Suppressor macrophage treated with lipopolysaccharide for 1 hour (primary cell): ENCODE results near the gene HCRTR1.

Experiments
- DNase-seq, 3 donors: peaks; one replicate each; pipeline ENCODE4 v3.0.0-alpha.2; 2020 to 2022

Gene HCRTR1

DNA sequence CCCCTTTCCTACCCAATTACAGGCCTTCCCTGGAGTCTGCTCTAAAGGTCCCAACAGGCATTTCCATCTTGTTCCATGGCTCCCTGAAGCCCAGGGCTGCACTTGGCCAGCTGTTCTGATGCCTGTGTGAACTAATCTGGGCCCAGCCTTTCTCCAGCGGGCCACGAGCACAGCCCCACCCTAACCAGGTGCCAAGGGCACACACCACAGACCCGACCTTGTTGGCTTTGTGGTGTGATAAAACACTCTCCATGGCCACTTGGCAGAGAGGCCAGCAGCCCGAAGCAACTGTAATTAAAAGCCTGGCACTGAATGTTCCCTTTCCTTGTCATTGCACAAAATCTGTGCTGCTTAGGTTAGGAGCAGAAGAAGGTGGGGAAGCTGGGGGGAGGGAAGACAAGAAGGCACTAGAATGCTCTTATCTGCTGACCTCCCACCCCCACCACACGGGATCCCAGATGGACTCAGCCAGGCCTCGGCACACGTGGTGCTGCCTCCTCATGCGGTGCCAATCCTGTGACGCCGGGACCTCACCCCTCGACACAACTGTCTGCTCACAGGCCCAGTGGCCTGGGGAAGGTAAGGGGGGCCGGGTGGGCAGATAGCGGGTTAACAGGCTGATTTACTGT lies 9.9 kb downstream of the HCRTR1 start:
- DNase-seq, result no peak

DNA sequence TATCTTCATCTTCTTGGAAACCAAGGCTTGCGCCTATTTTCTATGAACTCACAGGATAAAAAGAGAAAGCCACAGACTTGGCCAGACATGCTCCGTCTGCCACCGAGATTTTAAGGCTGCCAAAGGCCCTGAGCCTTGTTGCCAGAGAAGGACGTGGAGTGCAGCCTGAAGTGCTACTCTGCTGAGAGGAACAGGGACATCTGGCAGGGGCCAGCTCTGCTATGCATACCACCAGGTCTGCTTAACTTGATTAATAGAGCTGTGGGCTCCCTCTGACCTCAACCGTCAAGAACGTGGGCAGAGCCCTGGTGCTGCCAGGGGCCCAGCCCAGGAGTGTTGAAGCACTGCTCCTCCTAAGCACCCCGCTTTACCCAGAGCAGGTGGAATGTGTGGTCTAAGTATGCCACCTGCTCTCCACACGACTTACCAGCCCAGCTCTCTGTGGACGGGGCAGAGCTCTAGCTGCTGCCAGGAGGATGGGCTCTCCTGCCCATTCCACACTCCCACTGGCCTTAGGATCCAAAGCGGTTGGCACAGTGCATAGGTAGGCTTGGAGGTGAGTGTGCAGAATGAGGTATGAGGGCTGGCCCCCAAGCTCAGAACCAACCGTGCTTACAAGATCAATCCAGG lies 10.6 kb downstream of the HCRTR1 start:
- no peak for DNase-seq

DNA sequence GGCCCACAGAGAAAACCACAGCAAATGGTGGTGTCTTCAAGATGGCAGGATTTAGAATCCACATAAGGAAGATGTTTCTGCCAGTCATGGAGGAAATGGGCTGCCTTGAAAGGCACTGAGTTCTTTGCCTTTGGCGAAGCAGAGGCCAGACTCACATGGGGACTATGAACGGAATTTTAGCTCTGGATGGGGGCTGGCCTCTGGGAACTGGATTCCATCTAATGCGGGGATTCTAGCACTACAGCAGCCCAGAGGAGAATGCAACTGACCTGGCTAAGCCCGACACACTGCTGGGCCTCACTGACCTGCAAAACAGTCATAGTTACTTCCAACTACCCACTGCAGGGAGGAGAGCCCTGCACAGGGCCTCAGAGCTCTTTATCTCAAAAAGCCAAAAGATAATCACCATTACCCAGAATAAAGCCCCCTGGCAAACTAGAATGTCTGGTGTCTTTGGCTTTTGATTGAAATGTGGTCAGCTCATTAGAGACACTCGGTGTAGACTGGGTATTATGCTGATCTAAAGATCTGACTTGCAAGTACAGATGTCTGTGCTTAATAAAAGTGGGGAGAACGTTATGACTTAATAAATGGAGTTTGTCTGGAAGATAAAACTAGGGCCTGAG lies 11.6 kb downstream of the HCRTR1 start:
- DNase-seq, result no peak

DNA sequence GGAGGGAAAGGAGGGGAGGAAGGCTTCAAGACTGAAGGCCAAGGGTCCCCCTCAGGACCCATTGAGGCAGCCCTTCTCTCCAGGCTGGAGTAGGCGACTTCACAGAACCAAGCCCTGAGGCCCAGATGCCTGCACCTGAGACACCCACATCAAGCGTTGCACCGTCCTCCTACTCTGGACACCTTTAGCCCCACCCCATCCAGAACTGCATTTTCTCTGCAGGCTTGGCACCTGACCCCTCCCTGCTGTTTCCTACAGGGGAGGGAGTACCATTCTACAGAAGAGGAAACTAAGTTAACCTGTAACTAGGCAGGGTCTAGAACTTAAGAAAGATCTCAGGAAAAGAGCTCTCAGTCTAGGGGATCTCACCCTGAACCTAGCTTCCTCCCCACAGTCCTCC lies 15.2 kb downstream of the HCRTR1 start:
- DNase-seq, result no peak

DNA sequence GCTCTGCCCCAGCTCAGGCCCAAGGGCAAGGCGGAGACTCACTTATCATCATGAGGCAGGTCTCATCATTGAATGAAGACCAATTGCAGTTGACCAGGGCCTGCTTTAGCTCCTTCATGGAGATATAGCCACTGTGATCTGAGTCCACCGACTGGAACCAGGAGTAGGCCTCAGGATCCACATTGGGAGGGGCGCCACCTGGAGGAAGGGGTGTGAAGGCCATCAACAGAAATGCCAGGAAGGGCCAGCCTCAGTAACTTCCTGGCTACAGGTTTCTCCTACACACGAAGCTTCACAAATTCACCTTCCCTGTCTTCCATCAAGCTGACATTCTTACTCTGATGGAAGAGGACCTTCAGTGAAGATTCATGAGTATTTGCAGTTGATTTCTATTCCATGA lies 15.6 kb downstream of the HCRTR1 start:
- peak; percentile 44 to 69 (median 55) for DNase-seq

DNA sequence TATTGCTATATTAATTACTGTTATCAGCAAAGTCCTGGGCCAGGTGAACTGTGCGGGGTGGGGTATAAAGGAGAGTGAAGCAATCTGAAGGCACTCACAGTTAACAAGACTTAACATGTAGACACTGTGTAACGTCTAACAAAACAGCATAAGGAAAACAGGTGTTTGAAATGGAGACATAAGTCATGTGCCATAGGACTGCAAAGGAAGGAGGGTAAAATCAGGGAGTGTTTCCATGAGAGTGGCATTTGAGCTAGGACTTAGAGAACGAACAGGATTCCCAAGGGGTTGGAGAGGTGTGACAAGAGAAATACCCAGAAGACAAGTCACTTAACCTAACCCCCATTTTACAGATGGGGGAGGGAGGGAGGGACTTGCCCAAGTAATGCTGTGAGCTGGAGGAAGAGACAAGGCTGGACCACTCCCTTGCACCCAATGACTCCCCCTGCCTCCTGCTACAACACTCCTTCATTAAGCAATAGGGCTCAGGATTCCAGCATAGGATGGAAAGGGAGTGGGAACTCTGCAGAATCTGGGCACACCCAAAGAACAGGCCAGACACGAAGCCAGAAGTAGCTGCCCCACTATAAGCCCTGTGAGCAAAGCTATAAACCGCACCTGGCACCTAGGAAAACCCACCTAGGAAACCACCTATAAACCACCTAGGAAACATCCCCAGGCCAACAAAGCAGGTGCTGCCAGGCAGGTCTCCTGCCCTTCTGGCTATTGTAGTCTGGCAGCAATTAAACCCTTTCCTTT lies 20.6 kb downstream of the HCRTR1 start:
- no peak for DNase-seq

DNA sequence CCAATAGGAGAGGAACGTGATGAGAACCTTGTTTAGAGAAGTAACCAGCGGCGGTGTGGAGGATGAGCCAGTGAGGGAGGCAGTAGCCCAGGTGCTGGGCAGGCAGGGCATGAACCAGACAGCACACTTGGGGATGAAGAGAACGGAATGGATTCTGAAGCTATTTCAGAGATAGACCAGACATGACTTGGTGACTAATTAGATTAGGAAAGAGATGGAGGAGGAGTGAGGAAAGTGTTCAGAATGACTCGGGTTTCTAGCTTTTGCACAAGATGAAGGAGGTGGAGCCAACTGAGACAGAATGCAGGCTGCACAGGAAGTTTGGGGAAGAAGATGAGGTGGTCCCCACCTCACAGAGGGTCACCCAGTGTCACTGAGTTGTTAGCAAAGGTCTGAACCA lies 22.1 kb downstream of the HCRTR1 start:
- peak; percentile 59 to 82 (median 78) for DNase-seq

DNA sequence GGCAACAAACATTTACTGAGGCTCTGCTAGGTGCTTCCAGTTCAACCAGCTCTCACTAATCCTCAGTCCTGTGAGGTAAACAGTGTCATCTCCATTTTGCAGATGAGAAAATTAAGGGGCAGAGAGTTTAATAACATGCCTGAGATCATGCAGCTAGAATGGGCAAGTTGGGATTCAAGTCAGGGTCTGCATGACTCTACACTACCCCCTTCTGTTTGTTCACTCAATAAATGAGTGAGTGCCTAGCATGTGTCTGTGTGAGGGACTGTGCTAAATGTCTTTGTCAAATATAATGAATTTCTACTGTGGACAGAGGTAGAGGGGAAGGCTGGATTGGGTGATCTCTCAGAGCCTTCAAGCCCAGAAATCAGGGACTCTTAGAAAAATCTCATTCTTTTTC lies 22.7 kb downstream of the HCRTR1 start:
- DNase-seq, result no peak

DNA sequence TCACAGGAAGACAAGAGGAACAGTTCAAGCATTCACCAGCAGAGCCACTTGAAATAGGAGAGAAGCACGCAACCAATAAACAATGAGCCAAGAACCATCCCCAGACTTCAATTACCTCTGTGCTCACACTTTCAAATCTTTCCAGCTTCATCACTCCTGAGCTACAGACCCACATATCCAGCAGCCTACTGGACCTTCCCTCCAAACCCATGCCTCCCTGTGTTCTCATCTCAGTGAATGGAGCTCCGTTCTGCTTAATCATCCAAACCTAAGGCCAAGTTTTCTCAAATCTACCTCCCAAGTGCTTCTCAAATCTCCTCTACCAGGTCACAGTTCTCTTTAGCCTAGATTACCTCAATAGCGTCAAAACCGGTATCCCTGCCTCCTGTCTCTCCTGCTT lies 23.5 kb downstream of the HCRTR1 start:
- no peak for DNase-seq

DNA sequence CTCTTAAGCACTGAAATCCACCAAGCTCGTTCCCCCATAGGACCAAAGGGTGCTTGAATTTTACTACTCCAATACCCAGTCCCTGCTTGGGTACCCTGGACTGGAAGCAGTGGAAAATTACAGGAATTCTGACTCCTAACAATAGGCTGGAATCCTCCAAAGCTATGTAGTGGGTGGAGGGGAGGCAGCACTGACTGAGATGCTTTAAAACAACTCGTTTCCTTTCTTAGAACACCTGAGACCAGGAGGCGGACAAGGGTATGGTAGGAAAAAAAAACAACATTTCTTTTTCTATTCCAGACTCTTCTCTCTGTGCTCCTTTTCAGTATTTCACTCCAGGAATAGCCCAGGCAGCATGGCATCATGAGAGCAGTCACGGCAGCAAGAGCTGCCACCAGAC lies 24.9 kb downstream of the HCRTR1 start:
- no peak for DNase-seq

DNA sequence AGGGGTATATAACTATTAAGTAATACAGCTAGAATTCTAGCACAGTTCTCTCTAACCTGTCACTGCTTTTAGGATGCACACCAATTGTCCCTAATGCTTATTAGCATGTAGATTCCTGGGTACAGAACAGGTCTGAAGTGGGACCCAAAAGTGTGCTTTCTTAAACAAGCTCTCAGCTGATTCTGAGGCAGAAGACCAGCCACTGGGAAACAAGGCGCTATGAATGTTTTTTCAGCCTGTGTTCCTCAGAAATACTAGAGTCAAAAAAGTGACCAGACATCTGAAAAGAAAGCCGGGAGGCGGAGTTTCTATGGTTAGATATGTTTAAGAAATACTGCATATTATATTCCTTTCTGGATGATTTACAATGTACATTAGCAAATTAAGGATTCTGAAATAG lies 25.4 kb downstream of the HCRTR1 start:
- DNase-seq, result no peak

DNA sequence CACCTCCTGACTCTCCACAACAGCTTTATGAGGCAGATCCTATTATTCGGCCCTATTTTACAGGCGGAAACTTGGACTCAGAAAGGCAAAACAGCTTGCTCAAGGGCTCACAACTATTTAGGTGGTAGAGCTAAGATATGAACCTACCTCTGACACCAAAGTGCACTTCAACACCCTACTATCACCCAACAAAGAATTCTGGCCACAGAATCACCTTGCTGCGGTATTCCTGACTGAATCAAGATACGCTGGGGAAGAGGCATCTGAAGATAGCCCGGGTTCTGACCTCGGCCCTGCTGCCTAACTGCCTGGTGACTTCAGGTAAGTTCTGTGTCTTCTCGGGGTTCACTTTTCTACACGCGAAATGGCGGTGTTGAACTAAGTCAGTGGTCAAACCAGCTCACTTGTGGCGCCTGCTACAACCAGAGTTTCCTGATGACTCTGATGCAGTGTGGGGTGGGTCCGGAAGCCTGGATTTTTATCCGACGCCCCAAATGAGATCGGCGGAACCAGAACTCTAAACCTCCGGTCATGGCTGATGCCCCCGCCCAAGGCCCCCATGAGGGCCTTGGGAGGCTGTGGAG lies 26.6 kb downstream of the HCRTR1 start:
- no peak for DNase-seq

DNA sequence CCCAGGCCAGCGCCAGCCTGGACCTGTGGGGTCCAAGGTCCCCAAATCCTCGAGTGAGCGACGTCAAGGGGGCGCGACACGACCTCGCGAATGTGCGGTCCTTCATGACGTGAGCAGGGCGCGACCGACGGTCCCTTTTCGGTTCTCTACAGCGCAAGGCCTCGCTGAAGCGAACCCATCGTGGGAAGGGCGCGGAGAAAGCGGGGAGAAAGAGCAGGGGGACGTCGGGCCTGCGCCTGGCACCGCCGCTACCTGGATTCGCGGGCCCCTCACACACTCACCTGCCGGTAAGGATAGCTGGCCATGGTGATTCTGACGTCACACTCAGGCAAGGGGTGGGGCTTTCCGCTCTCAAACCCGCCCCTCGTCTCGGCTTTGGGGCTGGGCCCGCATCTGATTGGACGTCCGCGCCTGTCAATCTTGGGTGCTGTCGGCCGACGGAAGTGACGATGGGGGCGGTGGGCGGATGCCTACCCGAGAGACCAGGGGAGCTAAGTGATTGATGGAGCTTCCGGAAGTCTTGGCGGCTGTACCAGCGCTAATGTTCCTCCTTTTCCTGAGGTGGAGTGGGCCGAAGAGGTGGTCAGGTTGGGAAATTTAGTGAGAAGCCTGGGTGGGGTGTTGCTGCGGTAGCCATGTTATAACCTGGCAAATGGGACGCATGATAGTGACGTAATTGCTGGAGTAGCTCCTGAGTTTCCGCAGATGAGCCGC lies 27.2 kb downstream of the HCRTR1 start, which contains the start of gene PEF1:
TSS of gene PEF1 (minus strand) at position 317 of the 714 bp plus-strand sequence. CDS start at position 305, 12 bp downstream.
- peak; percentile 99 for DNase-seq

DNA sequence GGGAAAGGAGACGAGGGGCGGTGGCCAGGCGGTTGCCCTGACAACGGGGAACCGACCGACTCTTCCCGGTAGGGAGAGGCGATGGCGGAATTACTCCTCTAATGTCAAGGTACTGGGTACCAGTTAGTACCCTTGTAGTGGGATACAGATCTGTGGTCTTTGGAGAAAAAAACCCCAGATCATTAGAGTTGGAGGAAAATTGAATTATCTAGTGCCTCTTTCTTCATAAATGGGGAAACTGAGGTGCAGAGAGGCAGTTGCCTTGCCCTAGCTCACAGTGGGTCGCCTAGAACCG lies 27.7 kb downstream of the HCRTR1 start:
- DNase-seq, result no peak

DNA sequence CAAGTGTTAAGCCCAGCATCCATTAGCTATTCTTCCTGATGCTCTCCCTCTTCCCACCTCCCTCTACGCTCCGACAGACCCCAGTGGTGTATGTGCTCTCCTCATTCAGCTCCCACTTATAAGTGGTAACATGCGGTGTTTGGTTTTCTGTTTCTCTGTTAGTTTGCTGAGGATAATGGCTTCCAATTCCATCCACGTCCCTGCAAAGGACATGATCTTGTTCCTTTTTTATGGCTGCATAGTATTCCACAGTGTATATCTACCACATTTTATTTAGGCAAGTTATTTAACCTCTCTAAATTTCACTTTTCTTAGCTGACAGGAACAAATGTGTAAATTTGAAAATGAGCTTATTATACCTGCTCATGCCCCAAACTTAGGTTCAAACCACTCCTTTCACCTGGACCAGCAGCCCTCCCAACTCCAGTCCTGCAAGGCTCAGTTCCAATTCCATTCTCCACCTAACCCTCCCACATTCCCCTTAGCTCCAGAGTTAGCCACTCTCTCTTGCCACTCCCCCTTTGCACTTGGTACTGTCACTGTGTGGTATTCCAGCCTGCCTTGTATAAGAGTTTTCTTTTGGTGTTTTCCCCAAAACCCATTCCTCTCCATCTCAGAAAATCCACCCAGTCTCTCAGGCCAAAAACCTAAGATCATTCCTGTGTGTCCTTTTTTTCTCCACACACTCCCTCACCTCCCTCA lies 28.9 kb downstream of the HCRTR1 start:
- DNase-seq, result no peak

DNA sequence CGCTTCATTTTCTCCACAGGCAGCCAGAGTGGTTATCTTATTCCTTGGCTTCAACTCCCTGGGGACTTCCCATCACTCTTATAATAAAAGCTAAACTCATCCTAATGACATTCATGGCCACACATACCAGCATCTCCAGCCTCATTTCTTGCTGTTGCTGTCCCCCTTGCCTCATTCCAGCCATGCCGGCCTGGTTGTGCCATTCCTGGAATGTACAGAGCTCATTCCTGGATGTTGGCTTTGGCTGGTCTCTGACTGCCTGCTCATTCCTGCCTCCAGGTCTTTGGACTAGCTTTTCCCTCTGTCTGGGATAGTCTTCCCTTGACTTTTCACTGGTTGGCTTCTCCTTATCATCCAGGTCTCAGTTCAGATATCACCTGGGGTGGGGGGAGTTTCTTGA lies 29.6 kb downstream of the HCRTR1 start:
- no peak for DNase-seq

DNA sequence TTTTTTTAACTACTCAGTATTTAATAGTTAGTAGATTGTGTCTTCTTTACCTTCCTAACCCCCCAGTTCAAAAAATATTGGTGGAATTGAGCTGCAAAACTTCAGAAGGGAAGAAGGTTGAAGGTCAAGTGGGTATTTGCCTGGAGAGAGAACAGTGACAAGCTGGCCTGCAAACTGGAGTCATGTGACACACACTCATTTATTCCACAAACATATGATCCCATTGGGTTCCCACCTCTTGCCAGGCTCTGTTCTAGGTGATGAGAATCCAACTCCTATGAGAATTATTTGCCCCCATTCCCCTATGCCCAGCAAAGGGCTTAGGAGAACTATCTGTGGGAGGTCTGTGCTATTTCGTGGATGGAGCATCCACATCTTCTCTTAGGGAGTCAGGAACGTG lies 30.7 kb downstream of the HCRTR1 start:
- DNase-seq, result no peak

DNA sequence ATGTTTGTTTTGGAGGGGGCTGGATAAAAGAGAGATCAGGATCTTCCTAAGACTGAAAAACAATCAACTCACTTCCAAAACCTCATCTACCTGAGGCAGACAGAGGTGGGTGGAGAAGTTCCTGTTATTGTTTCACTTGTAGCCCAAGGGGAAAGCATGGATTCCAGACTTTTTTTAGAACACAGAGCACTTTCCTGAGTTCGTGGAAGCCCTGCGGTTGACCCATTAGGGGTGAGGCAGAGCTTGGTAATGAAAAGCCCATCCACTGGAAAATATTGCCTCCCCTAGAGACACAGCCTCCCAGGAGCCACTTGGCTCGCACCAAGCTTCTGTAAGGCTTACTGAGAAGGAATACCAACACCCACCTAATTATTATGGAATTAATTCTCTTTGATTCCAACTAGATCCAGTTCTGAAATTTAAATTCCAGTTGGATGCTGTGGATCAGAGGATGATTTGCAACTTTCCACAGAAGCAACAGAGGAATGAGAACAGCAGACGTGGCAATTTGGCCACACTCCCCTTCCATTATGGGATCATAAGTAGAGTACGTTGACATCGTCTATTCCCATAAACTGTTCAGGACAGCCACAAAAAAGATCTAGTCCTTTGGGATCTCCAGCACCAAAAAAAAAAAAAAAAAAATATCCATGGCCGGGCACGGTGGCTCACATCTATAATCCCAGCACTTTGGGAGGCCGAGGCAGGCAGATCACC lies 31.3 kb downstream of the HCRTR1 start:
- DNase-seq, result no peak

DNA sequence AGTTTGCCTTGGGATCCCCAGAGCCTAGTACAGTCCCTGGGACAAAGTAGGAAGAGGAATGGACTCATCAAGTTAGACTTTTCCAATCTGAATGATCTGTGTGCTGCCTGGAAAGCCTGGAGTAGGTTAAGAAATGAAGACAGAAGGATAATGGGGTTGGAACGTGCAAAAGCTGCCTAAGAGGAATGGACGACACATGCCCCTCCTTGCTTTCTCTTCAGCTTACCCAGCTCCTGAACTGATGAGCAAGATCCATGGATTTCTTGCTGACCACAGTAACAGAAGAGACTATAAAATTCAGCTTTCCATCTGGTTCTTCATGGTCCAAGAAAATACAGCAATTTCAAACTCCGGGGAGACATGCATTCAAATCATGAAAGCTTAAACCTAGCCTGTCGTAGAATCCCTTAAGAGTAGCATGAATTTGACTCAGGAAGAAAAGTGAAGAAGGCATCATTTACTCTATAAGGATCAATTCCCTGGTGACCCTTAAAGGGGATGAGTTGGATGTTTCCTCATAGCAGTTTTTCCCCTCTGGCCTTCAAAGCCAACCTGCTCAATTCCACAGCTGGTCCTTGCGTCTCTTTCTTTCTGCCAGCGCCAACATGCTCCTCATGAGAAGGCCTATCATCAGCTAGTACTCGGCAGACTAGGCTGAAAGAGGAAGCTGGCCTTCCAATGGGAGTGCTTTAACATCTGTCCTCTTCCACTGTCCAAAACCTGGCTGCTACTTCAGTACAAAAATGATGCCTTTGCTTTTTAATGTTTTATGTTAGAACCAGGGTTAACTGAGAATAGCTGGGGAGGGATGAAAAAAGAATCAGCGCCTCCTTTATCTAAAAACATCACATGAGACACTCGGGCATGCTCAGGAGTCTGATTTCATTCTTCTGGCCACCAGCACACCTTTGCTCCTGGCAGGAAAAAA lies 32.9 kb downstream of the HCRTR1 start:
- no peak for DNase-seq

DNA sequence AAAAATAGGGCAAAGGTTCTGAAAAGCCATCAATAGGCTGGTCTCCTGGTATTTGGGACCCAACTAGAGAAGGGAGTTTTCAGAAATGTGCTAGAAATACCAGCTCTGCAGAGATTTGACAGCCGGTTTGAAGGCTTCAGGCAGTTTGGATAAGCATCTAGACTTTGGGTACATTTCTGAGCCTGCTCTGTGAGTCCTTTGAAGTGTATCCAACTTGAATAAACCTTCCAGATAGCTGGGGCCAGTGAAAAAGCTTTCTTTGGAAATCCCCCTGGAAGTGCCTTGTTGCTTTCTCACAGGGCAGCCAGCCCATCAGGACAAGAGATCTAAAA lies 33.6 kb downstream of the HCRTR1 start:
- DNase-seq, result peak in 1 of 3 donors; percentile 17

DNA sequence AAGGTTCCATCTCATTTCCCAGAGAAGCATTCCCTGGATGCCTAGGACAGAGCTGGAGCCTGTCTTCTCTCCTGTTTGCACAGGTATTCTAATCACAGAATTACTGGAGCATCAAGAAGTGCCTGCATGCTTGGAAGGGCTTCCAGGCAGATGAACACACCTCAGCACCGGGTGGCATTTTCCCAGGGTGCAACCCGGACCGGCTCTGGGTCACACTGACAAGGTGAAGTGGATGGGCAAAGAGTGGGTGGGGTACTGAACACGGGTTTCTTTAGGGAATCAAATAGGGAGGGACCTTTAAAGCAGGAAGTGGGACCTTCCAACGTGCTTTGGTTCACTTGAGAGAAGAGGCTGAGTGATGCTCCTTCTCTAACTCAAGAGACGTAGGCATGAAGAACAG lies 34.3 kb downstream of the HCRTR1 start:
- no peak for DNase-seq
